ENCODE results near the gene UBL7.

UBL7 gene

GRCh38 chr15:74438721-74439316, 22.1 kb downstream of the UBL7 start:
- peak; percentile 74 for DNase-seq (ENCODE audit: low read depth)

DNA sequence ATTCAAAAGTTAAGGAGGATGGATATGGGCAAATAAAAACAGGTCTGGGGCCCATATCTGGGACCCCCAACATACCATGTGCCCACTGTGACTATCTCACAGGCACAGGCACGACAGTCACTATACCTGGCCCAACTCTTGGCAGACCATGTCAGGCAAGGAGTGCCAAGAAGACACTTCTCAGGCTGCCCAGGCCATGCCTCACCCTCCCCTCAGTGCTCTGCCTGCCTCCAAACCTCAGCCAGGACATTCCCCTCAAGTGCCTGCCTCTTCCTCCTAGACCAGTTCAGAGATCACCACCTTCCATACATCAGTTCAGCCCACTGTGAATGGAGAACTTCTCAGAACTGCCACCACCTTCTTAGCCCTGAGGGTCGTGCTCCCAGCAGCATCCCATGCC, 22.8 kb downstream of the UBL7 start:
- DNase-seq (ENCODE audit: low read depth): no peak

- DNase-seq (ENCODE audit: low read depth): no peak
These were observed 26.5 kb downstream of the UBL7 start for GRCh38 chr15:74434263-74435136.

DNA sequence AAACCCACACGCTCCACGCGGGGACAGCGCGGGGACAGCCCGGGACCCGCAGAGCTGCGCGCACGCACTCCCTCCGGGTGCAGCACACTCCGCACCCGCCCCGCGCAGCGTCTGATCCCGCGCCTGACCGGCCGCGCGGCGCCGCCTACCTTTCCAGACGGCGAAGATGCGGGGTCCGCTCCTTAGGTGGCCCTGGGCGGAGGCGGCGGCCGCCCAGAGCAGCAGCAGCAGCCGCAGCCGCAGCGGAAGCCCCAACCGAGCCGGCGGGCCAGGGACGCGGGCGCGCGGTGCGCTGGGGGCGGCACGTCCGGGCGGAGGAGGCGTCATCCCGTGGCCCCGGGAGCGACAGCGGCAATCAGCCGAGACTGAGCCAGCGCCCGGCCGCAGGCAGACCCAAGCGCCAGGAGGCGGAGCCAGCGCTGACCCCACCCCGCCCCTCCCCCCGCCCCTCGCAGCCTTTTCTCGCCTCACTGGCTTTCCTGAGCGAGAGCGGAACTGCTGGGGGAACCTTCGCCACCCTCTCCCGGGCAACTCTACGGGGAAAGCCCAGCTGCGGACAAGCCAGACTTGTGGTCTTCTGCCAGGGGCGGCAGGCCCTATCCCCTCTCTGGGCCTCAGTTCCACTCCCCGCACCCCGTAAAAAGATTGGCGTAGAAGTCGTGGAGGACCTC, 27.2 kb downstream of the UBL7 start, which contains the start of gene SEMA7A:
Gene SEMA7A, minus strand, starts transcription at position 367 of the 671 bp plus-strand sequence. Its CDS starts 40 bp downstream, at position 327.
- DNase-seq (ENCODE audit: low read depth): peak; percentile 76

GRCh38 chr15:74432968-74433591, 27.9 kb downstream of the UBL7 start:
- DNase-seq (ENCODE audit: low read depth): no peak

DNA sequence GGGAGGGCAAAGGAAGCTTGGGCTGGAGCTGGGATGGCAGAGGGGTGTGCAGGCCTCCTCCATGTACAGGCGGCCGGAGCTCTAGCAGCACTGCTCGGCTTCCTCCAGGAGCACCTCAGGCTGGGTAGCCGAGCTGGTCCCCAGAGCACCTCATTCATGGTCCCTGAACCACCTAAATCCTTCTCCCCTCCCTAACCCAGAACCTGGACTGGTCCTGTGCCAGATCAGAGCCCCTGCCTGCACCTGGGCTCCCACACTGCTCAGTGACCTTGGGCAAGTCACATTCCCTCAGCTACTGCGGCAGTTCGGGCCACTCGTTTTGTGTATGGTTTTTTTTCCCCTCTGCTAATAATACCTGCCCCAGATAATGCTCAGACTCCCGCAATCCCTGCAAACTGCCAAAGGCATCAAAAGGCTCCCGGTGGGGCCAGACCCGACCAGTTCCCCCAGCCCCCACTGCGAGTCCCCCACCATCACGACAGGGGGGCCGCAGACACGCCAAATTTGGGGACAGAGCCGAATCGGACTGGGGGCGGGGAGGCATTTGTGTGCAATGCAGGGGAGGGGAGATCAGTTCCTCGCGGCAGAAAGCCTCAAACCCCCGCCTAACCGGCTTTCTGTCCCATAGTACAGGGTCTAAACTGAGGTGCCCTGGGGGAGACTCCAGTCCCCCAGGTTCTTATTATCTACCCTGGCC, 28.5 kb downstream of the UBL7 start:
- DNase-seq (ENCODE audit: low read depth): no peak

DNA sequence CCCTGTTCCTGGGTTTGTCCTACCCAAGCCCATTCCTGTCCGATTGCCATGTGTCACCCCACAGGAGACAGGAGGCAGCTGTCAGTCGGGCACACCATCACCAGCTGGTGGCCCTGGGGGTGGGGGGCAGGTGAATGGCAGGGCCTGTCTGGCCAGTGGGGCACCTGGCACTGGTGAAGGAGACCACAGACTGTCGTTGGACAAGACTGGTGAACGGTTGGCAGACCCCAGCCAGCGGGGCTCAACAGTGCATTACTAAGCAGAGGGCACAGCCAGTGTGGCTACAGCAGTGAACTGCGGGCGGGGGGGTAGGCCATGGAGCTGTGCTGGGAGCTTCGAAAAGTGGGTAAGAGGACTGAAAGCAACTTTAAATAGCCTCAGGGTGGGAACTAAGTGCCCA, 29.3 kb downstream of the UBL7 start:
- DNase-seq (ENCODE audit: low read depth): no peak

- DNase-seq (ENCODE audit: low read depth): no peak
These were observed 29.8 kb downstream of the UBL7 start for GRCh38 chr15:74431116-74431515.

DNA sequence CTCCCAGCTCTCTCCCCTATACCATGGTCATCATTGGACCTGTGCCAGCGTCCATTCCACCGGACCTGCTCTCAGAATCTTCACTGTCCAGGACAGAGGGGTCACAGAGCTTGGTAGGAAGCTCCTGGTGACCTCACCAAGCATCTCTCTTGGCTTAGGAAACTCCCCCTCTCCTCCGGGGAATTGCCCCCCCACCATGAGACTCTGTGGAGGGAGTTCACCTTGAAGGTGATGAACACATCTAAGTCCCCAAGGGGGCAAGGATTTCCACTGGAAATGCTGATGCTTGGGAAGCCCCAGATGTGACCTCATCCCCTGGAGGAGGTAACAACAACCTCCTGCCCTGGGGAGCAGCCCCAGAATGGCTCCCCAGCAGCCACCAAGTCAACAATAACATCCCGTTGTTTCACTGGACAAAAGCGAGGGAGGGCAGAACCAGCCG, 30.4 kb downstream of the UBL7 start:
- DNase-seq (ENCODE audit: low read depth): no peak

DNA sequence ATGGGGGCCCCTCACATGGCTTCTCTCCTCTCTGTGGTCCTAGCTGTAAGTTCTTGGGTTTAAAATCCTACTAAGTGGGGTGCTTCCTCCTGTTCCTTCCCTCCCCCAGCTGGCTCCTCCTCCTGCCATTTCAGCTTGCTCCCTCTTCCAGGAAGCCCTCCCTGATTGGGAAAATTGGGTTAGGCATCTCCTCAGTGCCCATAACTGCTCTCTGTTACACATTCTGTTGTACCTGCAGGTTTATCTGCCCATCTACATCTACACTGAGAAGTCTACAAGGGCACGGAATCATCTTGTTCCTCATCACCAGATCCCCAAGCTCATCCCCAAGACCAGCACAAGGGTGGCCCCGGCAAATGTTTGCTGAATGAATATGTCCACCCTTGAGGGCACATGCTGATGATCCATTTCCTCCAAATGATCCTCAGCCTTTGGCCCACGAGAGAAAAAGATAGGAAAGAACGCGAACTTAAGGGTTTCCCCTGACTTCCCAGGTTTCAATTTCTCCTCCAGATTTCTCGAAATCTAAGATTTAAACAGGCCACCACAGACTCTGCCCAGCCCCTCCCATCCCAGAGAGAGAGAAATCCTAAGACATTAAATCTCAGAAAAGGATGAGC, 31.1 kb downstream of the UBL7 start:
- DNase-seq (ENCODE audit: low read depth): no peak

- DNase-seq (ENCODE audit: low read depth): no peak
These were observed 31.8 kb downstream of the UBL7 start for GRCh38 chr15:74428970-74429780.

DNA sequence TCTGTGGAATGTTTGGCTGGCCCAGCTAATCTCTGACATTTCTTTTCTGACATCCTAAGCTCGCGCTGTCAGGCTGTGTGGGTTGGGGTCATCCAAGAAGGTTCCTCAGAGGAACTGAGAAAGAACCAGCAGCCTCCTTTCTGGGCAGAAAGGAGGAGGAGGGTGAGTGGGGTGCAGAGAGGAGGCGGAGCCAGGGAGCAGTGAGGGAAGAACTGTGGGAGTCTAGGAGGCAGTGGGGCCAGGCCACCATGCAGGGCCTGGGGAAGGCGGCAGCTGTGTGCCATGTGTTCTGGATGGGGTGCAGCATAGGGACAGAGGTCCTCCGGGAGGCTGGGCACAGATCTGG, 32.5 kb downstream of the UBL7 start:
- DNase-seq (ENCODE audit: low read depth): no peak

- DNase-seq (ENCODE audit: low read depth): no peak
These were observed 33.1 kb downstream of the UBL7 start for GRCh38 chr15:74427607-74428441.

DNA sequence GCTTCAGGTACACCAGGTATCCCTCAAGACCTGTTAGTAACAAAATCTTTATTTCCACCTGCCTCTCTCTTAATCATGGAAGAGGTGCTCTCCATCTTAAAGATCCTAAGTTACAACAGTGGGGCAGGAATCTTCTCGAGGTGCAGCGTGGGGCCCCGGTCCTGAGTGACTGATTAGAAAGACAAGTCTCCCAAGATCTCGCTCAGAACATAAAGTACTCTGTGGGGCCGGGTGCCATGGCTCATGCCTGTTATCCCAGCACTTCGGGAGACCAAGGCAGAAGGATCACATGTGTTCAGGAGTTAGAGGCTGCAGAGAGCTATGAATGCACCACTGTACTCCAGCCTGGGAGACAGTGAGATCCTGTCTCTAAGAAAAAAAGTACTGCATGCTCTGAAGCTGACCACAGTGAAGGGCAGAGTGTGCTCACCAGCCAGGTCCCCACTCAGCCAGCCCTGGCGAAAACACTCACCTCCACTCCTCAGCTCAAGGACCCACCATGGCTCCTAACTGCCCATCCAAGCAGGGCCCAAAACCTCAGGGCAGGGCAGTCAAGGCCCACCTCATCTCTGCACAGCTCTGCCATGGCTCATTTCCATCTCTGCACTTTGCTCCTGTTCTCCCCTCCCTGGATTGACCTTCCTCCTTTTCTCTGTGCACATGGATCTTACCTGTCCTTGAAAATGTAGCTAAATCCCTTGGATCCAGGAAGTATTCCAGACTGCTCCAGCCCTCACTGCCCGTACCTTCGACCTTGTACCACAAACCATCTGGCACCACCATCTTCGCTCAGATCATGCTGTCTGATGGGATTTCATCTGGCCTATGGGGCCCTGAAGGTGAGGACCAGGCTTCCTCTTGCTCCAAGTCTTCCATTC, 34.3 kb downstream of the UBL7 start:
- no peak for DNase-seq (ENCODE audit: low read depth)

DNA sequence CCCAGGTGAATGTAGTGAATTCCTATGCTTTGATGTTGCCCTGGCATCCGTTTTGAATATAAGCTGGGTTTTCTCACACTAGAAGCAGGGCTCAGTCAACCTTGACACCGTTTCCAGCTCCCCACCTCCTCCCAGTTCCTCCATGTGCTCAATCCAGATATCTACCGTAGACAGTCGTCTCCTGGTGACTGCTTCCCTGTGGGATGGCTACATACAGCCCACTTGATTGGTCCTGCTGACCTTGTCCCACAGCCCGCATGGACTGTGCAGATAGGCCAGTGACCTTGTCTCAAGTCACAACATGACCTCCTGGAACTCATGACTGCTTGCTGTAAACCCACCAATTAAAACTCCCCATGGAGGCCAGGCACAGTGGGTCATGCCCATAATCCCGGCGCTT, 35.3 kb downstream of the UBL7 start:
- no peak for DNase-seq (ENCODE audit: low read depth)

DNA sequence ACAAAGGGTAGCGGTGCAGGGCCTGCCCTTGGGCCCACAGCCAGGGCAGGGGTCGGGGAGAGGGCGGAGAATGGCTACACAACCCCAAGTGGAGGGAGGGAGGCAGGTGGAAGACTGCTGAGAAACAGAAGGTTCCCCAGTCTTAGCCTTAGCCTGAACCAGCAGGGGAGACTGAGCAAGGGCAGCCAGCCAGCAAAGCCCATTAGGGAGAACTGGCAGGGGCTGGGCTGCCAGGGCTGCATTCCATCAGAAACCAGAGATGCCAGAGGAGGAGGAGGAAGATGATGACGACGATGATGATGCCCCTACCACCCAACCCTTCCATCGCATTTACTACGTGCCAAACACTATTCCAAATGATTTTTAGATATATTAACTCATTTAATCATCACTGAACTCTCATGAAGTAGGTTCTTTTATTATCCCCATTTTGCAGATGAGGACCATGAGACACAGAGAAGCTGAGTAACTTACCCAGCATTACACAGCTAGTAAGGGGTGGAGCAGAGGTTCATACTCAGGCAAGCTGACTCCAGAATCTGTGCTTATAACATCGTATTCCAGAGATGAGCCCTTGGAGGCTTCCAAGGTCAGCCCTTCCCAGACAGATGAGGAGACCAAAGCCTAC, 35.9 kb downstream of the UBL7 start:
- DNase-seq (ENCODE audit: low read depth): no peak

DNA sequence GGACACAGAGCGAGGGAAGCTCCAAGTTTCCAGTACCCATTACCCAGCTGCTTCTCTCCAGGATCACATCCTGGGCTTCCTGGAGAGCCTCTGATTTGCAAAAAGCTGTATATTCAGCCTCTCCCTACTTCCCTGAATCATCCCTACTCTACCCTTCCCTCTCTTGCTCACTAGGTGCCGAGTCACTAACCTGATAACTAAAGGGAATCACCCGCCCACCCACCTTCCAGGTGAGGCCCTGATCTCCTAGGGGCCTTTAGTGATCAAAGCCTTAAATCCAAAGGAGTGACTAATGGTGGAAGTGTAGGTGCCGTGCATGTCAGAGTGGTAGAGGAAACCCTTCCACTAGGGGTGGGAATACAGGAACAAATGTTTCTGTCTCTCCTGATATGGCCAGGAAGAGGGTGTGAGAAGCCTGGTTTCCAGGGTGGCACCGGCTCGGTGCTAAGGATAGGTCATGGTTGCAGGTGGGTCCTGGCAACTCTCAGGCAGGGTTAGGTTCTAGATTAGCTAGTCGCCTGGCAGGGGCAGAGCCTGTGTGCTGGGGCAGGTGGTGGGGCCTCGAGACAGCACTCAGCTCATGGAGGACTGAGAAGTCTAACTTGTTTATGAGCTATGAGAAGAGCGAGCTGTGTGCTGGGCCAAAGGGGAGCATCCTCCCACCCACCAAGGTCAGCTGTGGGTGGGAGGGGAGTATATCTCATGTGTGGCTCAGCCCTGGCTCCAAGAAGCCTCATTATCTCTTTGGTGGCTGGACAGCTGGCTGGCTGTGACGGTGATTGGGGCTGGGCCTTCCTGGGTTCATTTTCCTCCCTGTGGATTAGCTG, 37.3 kb downstream of the UBL7 start:
- DNase-seq (ENCODE audit: low read depth): no peak

All from activated T-cell treated with anti-CD3 and anti-CD28 coated beads for 24 hours (primary cell).